ENCODE results near the gene CARS2.

Gene CARS2

GRCh38 chr13:110657196-110657595, 48.7 kb downstream of the CARS2 start:
- TF ChIP-seq CTCF (IDR thresholded peaks at IDR 0.05), result no peak
- TF ChIP-seq ZFX (IDR thresholded peaks at IDR 0.05; ENCODE audit: borderline replicate concordance), result no peak
- no peak overlapping the region for H3K27ac ChIP-seq

- H3K27ac ChIP-seq, result no peak overlapping the region
- no peak for TF ChIP-seq CTCF (IDR thresholded peaks at IDR 0.05)
- TF ChIP-seq ZFX (IDR thresholded peaks at IDR 0.05; ENCODE audit: borderline replicate concordance), result no peak
Measured at GRCh38 chr13:110653851-110654250, 52.1 kb downstream of the CARS2 start.

GRCh38 chr13:110653271-110653670, 52.6 kb downstream of the CARS2 start:
- no peak for TF ChIP-seq CTCF (IDR thresholded peaks at IDR 0.05)
- no peak for TF ChIP-seq ZFX (IDR thresholded peaks at IDR 0.05; ENCODE audit: borderline replicate concordance)
- H3K27ac ChIP-seq, result no peak overlapping the region

GRCh38 chr13:110652764-110653163, 53.2 kb downstream of the CARS2 start:
- TF ChIP-seq ZFX (IDR thresholded peaks at IDR 0.05; ENCODE audit: borderline replicate concordance) (no peak), CTCF (IDR thresholded peaks at IDR 0.05) (no peak)
- no peak overlapping the region for H3K27ac ChIP-seq

GRCh38 chr13:110652231-110652730, 53.6 kb downstream of the CARS2 start:
- TF ChIP-seq CTCF (IDR thresholded peaks at IDR 0.05) (no peak), ZFX (IDR thresholded peaks at IDR 0.05; ENCODE audit: borderline replicate concordance) (no peak)

GRCh38 chr13:110651726-110652230, 54.1 kb downstream of the CARS2 start:
- no peak overlapping the region for H3K27ac ChIP-seq
- TF ChIP-seq CTCF (IDR thresholded peaks at IDR 0.05), result no peak
- TF ChIP-seq ZFX (IDR thresholded peaks at IDR 0.05; ENCODE audit: borderline replicate concordance), result no peak

More at GRCh38 chr13:110652231-110652730, 53.6 kb downstream of the CARS2 start:
- no peak overlapping the region for H3K27ac ChIP-seq

- TF ChIP-seq CTCF (IDR thresholded peaks at IDR 0.05) (no peak), ZFX (IDR thresholded peaks at IDR 0.05; ENCODE audit: borderline replicate concordance) (no peak)
Measured at GRCh38 chr13:110651271-110651670, 54.6 kb downstream of the CARS2 start.

More at GRCh38 chr13:110651271-110651670, 54.6 kb downstream of the CARS2 start:
- no peak overlapping the region for H3K27ac ChIP-seq

All from 22Rv1 (cell line).